LNCaP clone FGC (cell line): Measurements from ENCODE around the gene NUP210.
"Not testable (repeated sequence)": the region's sequence is repeated elsewhere in the genome, so short reads cannot be mapped to it uniquely, and the experiment has no call there.

Source experiments
- DNase-seq: peaks from one replicate; pipeline ENCODE4 v3.0.0-alpha.2; 2011; ENCODE audit warnings: low read depth
- H3K4me3 ChIP-seq: 2 replicates; pipeline ENCODE4 v1.5.1; 2011; ENCODE audit warnings: mild to moderate bottlenecking, low read depth, low read length, control low read depth
- CTCF ChIP-seq: IDR thresholded peaks from 2 replicates; pipeline ENCODE4 v1.5.1; 2012; ENCODE audit warnings: mild to moderate bottlenecking; ENCODE audit not compliant: control insufficient read depth, insufficient read depth; ENCODE audit errors: extremely low read depth

NUP210 gene

GRCh38 chr3:13385373-13385965 is 34.7 kb downstream of the NUP210 start:
- no peak overlapping the region for H3K4me3 ChIP-seq
- TF ChIP-seq CTCF: no peak
- DNase-seq: no peak

DNA sequence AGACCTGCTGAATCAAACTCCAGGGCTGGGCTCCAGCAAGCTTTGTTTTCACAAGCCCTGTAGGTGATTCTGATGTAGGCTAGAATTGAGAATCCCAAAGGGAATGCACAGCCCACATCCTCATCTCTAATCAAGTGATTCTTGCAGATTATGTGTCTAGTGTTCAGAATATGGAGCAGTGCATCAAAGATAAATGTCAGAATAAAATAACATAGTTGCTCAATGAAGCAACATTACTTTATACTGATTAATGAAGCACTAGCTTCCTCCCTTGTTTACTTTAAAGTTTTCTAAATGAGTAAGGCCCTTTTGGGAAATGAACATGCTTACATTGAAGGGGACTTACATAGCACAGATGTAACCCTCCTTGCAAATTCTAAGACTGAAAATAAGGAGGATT is 39.2 kb downstream of the NUP210 start:
- no peak for DNase-seq
- no peak overlapping the region for H3K4me3 ChIP-seq
- no peak for TF ChIP-seq CTCF

- no peak for TF ChIP-seq CTCF
- no peak for DNase-seq
- no peak overlapping the region for H3K4me3 ChIP-seq
Measured at GRCh38 chr3:13379201-13379830, 40.8 kb downstream of the NUP210 start.

GRCh38 chr3:13378155-13378554 is 42.0 kb downstream of the NUP210 start:
- no peak overlapping the region for H3K4me3 ChIP-seq
- no peak for TF ChIP-seq CTCF
- DNase-seq: no peak

GRCh38 chr3:13377741-13378140 is 42.4 kb downstream of the NUP210 start:
- DNase-seq, H3K4me3 ChIP-seq: not testable (repeated sequence)

DNA sequence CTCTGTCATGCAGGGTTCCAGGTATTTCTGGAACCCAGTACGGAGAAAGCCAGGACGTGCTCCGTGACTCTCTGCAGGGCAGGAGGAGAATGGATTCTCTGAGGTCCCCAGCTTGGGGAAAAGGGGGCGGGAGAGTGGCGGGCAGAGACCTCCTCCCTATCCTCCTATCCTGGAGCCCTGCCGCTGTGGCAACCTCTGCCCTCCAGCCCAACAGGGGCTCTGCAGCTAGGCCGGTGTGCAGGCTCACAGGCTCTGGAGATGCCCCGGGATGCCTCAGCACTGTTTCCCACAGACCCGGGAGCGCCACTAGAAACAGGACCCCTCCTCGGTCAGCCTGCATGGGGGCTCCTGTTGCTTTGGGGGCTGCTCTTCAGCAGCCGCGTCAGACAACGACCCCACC is 43.1 kb downstream of the NUP210 start:
- no peak overlapping the region for H3K4me3 ChIP-seq
- TF ChIP-seq CTCF: no peak
- DNase-seq: no peak

- TF ChIP-seq CTCF: no peak
- H3K4me3 ChIP-seq: no peak overlapping the region
- no peak for DNase-seq
Measured at GRCh38 chr3:13376091-13376490, 44.0 kb downstream of the NUP210 start.

DNA sequence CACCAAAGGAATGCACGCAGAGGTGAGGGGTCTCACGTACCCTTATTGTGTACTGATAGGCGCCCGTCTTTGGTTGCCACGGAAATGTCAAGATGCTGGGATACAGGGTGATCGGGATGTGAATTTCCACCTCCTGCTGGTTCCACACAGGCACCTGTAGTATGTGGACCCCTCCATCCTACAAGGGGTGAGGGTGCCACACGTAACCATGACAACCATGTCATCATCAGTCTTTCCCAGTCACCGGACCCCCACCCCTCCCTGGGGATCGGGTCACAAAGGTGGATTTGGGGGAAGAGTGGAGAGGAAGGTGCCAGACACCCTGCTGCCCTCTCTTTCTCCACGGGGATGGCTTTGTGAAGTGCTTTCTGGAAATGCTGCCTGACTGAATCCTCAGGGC is 44.7 kb downstream of the NUP210 start:
- no peak for DNase-seq
- H3K4me3 ChIP-seq: no peak overlapping the region
- no peak for TF ChIP-seq CTCF
